Activated gamma-delta T cell treated with Interleukin-2 at 50 U/mL for 16 hours (primary cell): ENCODE results near the gene SDF4.
A peak's percentile ranks its signal among the peaks of the same experiment; 100 is the strongest.

Experiments used
- DNase-seq: peaks from one replicate; pipeline ENCODE4 v3.0.0-alpha.2; 2020

The SDF4 gene

GRCh38 chr1:1175221-1176062 is 56.4 kb downstream of the SDF4 start:
- DNase-seq = no peak

- peak; percentile 64 for DNase-seq
These were observed 57.9 kb downstream of the SDF4 start, which contains the start of gene TTLL10 for GRCh38 chr1:1173793-1174415. Gene TTLL10, plus strand, starts transcription at chr1:1173880. Its CDS starts 5,336 bp downstream, at chr1:1179216.

- no peak for DNase-seq
These were observed 58.6 kb downstream of the SDF4 start for GRCh38 chr1:1173061-1173792.

GRCh38 chr1:1171546-1172340 is 60.1 kb downstream of the SDF4 start:
- no peak for DNase-seq

GRCh38 chr1:1171161-1171545 is 60.6 kb downstream of the SDF4 start:
- DNase-seq = no peak

- no peak for DNase-seq
These were observed 61.3 kb downstream of the SDF4 start for GRCh38 chr1:1170215-1171091.

GRCh38 chr1:1169429-1170214 is 62.2 kb downstream of the SDF4 start:
- DNase-seq = no peak

- DNase-seq = no peak
These were observed 63.1 kb downstream of the SDF4 start for GRCh38 chr1:1168451-1169411.

GRCh38 chr1:1167841-1168450 is 63.9 kb downstream of the SDF4 start:
- no peak for DNase-seq

GRCh38 chr1:1167398-1167821 is 64.4 kb downstream of the SDF4 start:
- DNase-seq = no peak
